Spleen (tissue), 7 donors: ENCODE results near the gene VPS50.

Source experiments
- CTCF ChIP-seq, 11 experiments: fragments of 200-600 bp in 7 of 11; fragments of 450-650 bp in 4 of 11; sonication (generic) in 4 of 11; IDR thresholded peaks in 8 of 11; conservative IDR thresholded peaks in 3 of 11; 1 replicate in 7 of 11; 2 replicates in 4 of 11; pipeline versions ENCODE4 v1.4.0 to v1.8.0; 2016 to 2021; ENCODE audit warnings: antibody characterized with exemption in 11 of 11, inconsistent platforms in 4 of 11, mild to moderate bottlenecking in 1 of 11
- POLR2AphosphoS5 ChIP-seq, 3 donors: sonication (generic); formaldehyde crosslinking; IDR thresholded peaks; one replicate each; pipeline ENCODE4 v1.5.1; 2017; ENCODE audit warnings: antibody characterized with exemption in 3 of 3
- donor health status: DM: no; HTN: no; CAD: no; lungs with moderate emphysema.
- donor health status: DM: no; HTN: no; CAD: no.
- donor health status: DM: no; HTN: no; CAD: no.

GRCh38 chr7:93378131-93378760 is 146.1 kb downstream of the VPS50 start:
- TF ChIP-seq POLR2AphosphoS5 (IDR thresholded peaks at IDR 0.05): no peak
- no peak for TF ChIP-seq CTCF (IDR thresholded peaks at IDR 0.05 in 8 of 11, conservative IDR thresholded peaks at IDR 0.05 in 3 of 11)
